ENCODE measurements around the gene RPL32.

DNA sequence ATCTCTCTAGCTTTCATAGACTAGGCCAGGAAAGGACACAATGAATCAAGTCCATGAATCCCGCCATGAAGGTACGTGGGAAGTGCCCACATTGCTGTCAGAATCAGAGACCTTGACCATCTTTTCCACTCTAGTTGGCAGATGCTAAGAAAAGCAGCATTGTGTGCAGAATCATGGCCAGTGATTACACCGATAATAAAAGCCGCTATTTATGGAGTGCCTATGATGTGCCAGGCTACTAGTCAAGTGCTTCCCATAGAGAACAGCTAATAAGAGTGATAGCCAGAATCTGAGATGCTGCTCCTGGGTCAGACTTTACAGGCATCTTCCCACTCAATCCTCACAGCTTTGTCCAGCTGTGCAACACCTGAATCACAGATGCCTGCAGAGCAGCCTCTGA lies 13.2 kb upstream of the RPL32 start:
- TF ChIP-seq POLR2A (IDR thresholded peaks at IDR 0.05) = no peak
- TF ChIP-seq, protein P1, sequence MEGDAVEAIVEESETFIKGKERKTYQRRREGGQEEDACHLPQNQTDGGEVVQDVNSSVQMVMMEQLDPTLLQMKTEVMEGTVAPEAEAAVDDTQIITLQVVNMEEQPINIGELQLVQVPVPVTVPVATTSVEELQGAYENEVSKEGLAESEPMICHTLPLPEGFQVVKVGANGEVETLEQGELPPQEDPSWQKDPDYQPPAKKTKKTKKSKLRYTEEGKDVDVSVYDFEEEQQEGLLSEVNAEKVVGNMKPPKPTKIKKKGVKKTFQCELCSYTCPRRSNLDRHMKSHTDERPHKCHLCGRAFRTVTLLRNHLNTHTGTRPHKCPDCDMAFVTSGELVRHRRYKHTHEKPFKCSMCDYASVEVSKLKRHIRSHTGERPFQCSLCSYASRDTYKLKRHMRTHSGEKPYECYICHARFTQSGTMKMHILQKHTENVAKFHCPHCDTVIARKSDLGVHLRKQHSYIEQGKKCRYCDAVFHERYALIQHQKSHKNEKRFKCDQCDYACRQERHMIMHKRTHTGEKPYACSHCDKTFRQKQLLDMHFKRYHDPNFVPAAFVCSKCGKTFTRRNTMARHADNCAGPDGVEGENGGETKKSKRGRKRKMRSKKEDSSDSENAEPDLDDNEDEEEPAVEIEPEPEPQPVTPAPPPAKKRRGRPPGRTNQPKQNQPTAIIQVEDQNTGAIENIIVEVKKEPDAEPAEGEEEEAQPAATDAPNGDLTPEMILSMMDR (IDR thresholded peaks at IDR 0.05) = no peak
